H9 (cell line): ENCODE data around the gene PIGB. TPM values are rescaled to one million over a fixed set of nuclear protein-coding genes. Genes with fewer than 3 reads are reported as not detected.

Experiments
- DNase-seq: peaks from one replicate; pipeline ENCODE4 v3.0.0-alpha.2; 2017
- H2AFZ ChIP-seq: one replicate; pipeline ENCODE4 v1.6.1; 2013; ENCODE audit warnings: mild to moderate bottlenecking, low read length, control low read depth, moderate library complexity
- H2AK5ac ChIP-seq: 2 replicates; pipeline ENCODE4 v1.6.1; 2013; ENCODE audit warnings: low read length, control low read depth, mixed read lengths; ENCODE audit not compliant: insufficient read length
- H2BK120ac ChIP-seq: one replicate; pipeline ENCODE4 v1.6.1; 2013; ENCODE audit warnings: low read depth, mild to moderate bottlenecking, low read length, control low read depth, inconsistent platforms; ENCODE audit not compliant: poor library complexity, severe bottlenecking
- H2BK12ac ChIP-seq: 2 replicates; pipeline ENCODE4 v1.6.1; 2013; ENCODE audit warnings: low read length, control low read depth, mixed read lengths, low read depth; ENCODE audit not compliant: insufficient read length
- H2BK15ac ChIP-seq: 2 replicates; pipeline ENCODE4 v1.6.1; 2013; ENCODE audit warnings: low read depth, low read length, control low read depth
- H2BK20ac ChIP-seq: one replicate; pipeline ENCODE4 v1.6.1; 2013; ENCODE audit warnings: low read depth, mild to moderate bottlenecking, low read length, control low read depth, inconsistent platforms; ENCODE audit not compliant: poor library complexity, severe bottlenecking
- H2BK5ac ChIP-seq: 2 replicates; pipeline ENCODE4 v1.6.1; 2013; ENCODE audit warnings: low read length, control low read depth, mixed read lengths; ENCODE audit not compliant: insufficient read length
- H3K14ac ChIP-seq: 2 replicates; pipeline ENCODE4 v1.6.1; 2013; ENCODE audit warnings: low read length, control low read depth; ENCODE audit not compliant: insufficient read depth
- H3K18ac ChIP-seq: 2 replicates; pipeline ENCODE4 v1.6.1; 2013; ENCODE audit warnings: low read depth, mild to moderate bottlenecking, mixed read lengths, low read length, control low read depth; ENCODE audit not compliant: insufficient read length
- H3K23ac ChIP-seq: 2 replicates; pipeline ENCODE4 v1.6.1; 2013; ENCODE audit warnings: low read length, control low read depth, mixed read lengths, low read depth; ENCODE audit not compliant: insufficient read length
- H3K23me2 ChIP-seq: 2 replicates; pipeline ENCODE4 v1.6.1; 2013; ENCODE audit warnings: low read depth, mild to moderate bottlenecking, mixed read lengths, low read length, control low read depth; ENCODE audit not compliant: insufficient read length, poor library complexity, severe bottlenecking
- H3K27ac ChIP-seq: 2 replicates; pipeline ENCODE4 v1.5.1; 2013; ENCODE audit warnings: low read length, control low read depth, mixed read lengths, low read depth; ENCODE audit not compliant: insufficient read length
- H3K27me3 ChIP-seq: 2 replicates; pipeline ENCODE4 v1.6.1; 2013; ENCODE audit warnings: low read length, control low read depth, inconsistent platforms; ENCODE audit not compliant: insufficient read depth
- H3K4ac ChIP-seq: 2 replicates; pipeline ENCODE4 v1.6.1; 2013; ENCODE audit warnings: low read depth, mild to moderate bottlenecking, control low read depth, inconsistent platforms, low read length, moderate library complexity
- H3K4me1 ChIP-seq: 2 replicates; pipeline ENCODE4 v1.6.1; 2013; ENCODE audit warnings: low read length, control low read depth, inconsistent platforms; ENCODE audit not compliant: insufficient read depth
- H3K4me2 ChIP-seq: 2 replicates; pipeline ENCODE4 v1.6.1; 2013; ENCODE audit warnings: low read length, control low read depth, mixed read lengths; ENCODE audit not compliant: insufficient read length, insufficient read depth
- H3K56ac ChIP-seq: 2 replicates; pipeline ENCODE4 v1.6.1; 2013; ENCODE audit warnings: low read depth, mild to moderate bottlenecking, mixed read lengths, low read length, control low read depth; ENCODE audit not compliant: insufficient read length
- H3K79me1 ChIP-seq: 2 replicates; pipeline ENCODE4 v1.6.1; 2013; ENCODE audit warnings: low read depth, mild to moderate bottlenecking, moderate library complexity, low read length, control low read depth, inconsistent platforms; ENCODE audit not compliant: insufficient read depth, poor library complexity, severe bottlenecking
- H3K79me2 ChIP-seq: 2 replicates; pipeline ENCODE4 v1.6.1; 2013; ENCODE audit warnings: low read length, control low read depth, inconsistent platforms; ENCODE audit not compliant: insufficient read depth
- H3K9ac ChIP-seq: 2 replicates; pipeline ENCODE4 v1.6.1; 2013; ENCODE audit warnings: low read length, control low read depth, mixed read lengths; ENCODE audit not compliant: insufficient read length; ENCODE audit errors: extremely low read depth
- H3K9me3 ChIP-seq: one replicate; pipeline ENCODE4 v1.6.1; 2013; ENCODE audit warnings: low read depth, low read length, inconsistent platforms; ENCODE audit not compliant: control insufficient read depth
- H3T11ph ChIP-seq: one replicate; pipeline ENCODE4 v1.6.1; 2013; ENCODE audit warnings: mild to moderate bottlenecking, low read length, control low read depth, inconsistent platforms
- H4K20me1 ChIP-seq: one replicate; pipeline ENCODE4 v1.6.1; 2013; ENCODE audit not compliant: control insufficient read depth, insufficient read length, insufficient read depth
- H4K5ac ChIP-seq: 2 replicates; pipeline ENCODE4 v1.6.1; 2013; ENCODE audit warnings: low read depth, mild to moderate bottlenecking, mixed read lengths, low read length, control low read depth; ENCODE audit not compliant: insufficient read length
- H4K8ac ChIP-seq: replicated peaks from 2 replicates; pipeline ENCODE4 v1.6.1; 2013; ENCODE audit warnings: low read length, control low read depth, mixed read lengths, low read depth; ENCODE audit not compliant: insufficient read length
- H4K91ac ChIP-seq: 2 replicates; pipeline ENCODE4 v1.6.1; 2013; ENCODE audit warnings: low read depth, mild to moderate bottlenecking, moderate library complexity, mixed read lengths, low read length, control low read depth; ENCODE audit not compliant: insufficient read length
- H3K27ac Mint-ChIP-seq, 3 experiments: 2 replicates in 2 of 3; 3 replicates in 1 of 3; pipeline ENCODE4 v1.8.0; 2020 to 2021; ENCODE audit warnings: mixed read lengths in 3 of 3, mild to moderate bottlenecking in 1 of 3, moderate library complexity in 1 of 3
- H3K27me3 Mint-ChIP-seq: 2 replicates; pipeline ENCODE4 v1.8.0; 2021; ENCODE audit warnings: low read depth, mild to moderate bottlenecking, moderate library complexity, mixed read lengths
- H3K36me3 Mint-ChIP-seq, 3 experiments: 2 replicates in 2 of 3; 3 replicates in 1 of 3; pipeline ENCODE4 v1.8.0; 2020 to 2021; ENCODE audit warnings: low read depth in 3 of 3, mixed read lengths in 3 of 3; ENCODE audit not compliant: insufficient read depth in 1 of 3
- H3K4me1 Mint-ChIP-seq, 2 experiments: 2 replicates each; pipeline ENCODE4 v1.8.0; 2020; ENCODE audit warnings: mixed read lengths in 2 of 2
- H3K4me3 Mint-ChIP-seq, 2 experiments: 2 replicates in 1 of 2; 3 replicates in 1 of 2; pipeline ENCODE4 v1.8.0; 2020 to 2021; ENCODE audit warnings: mild to moderate bottlenecking in 2 of 2, mixed read lengths in 2 of 2, moderate library complexity in 1 of 2
- H3K9me3 Mint-ChIP-seq, 2 experiments: 2 replicates in 1 of 2; 3 replicates in 1 of 2; pipeline ENCODE4 v1.8.0; 2020; ENCODE audit warnings: mild to moderate bottlenecking in 2 of 2, mixed read lengths in 2 of 2, moderate library complexity in 1 of 2
- WGBS: extraction: QIAGEN DNeasy Blood & Tissue Kit; methylation state at CpG from one replicate; pipeline ENCODE4 v1.1.7; 2013; ENCODE audit warnings: missing lambda C conversion rate, low lambda C conversion rate, mixed read lengths; ENCODE audit not compliant: insufficient read length; ENCODE audit errors: extremely low coverage; 5-methylcytosine and 5-hydroxymethylcytosine counted together
- total RNA-seq: library from RNA; stranded (reverse); gene quantifications from 2 replicates; pipeline ENCODE4 v1.2.1, GENCODE V29; 2021
- TF ChIP-seq, protein P1 (sequence below): fragments of 200-600 bp; sonication (generic); conservative IDR thresholded peaks from 3 replicates; pipeline ENCODE4 v1.8.0; 2021; ENCODE audit warnings: antibody characterized with exemption, mild to moderate bottlenecking

PIGB gene
- total RNA-seq, 1 experiment from 2014 or later = 6.7 TPM

DNA sequence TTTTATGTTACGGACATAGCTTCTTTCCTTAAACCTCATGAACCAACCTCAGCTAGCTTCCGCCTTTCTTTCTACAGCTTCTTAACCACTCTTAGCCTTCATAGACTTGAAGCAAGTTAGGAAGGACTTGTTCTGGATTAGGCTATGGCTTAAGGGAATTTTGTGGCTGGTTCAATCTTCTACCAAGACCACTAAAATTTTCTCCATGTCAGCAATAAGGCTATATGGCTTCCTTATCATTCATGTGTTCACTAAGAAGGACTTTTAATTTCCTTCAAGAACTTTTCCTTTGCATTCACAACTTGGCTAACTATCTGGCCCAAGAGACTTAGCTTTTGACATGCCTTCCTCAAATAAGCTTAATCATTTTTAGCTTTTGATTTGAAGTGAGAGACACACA lies 64.7 kb downstream of the PIGB start:
- Histone ChIP-seq H3K9ac (no peak overlapping the region), H3K56ac (no peak overlapping the region), H3K4me2 (no peak overlapping the region), H4K8ac (no peak overlapping the region), H2BK20ac (no peak overlapping the region), H3T11ph (no peak overlapping the region), H3K23me2 (no peaks in the 10 kb centered on the region), H3K9me3 (no peaks in the 10 kb centered on the region), H3K27me3 (no peaks in the 10 kb centered on the region), H4K20me1 (no peaks in the 10 kb centered on the region), H3K79me1 (no peaks in the 10 kb centered on the region), H3K18ac (no peak overlapping the region), H2BK15ac (no peak overlapping the region), H4K5ac (no peak overlapping the region), H3K4me1 (no peaks in the 10 kb centered on the region), H3K14ac (no peak overlapping the region), H3K4ac (no peak overlapping the region), H2AK5ac (no peak overlapping the region), H3K27ac (no peak overlapping the region), H2AFZ (no peak overlapping the region), H2BK5ac (no peak overlapping the region), H2BK12ac (no peak overlapping the region), H3K23ac (no peak overlapping the region), H4K91ac (no peak overlapping the region), H3K79me2 (no peaks in the 10 kb centered on the region), H2BK120ac (no peak overlapping the region)
- TF ChIP-seq, protein P1, sequence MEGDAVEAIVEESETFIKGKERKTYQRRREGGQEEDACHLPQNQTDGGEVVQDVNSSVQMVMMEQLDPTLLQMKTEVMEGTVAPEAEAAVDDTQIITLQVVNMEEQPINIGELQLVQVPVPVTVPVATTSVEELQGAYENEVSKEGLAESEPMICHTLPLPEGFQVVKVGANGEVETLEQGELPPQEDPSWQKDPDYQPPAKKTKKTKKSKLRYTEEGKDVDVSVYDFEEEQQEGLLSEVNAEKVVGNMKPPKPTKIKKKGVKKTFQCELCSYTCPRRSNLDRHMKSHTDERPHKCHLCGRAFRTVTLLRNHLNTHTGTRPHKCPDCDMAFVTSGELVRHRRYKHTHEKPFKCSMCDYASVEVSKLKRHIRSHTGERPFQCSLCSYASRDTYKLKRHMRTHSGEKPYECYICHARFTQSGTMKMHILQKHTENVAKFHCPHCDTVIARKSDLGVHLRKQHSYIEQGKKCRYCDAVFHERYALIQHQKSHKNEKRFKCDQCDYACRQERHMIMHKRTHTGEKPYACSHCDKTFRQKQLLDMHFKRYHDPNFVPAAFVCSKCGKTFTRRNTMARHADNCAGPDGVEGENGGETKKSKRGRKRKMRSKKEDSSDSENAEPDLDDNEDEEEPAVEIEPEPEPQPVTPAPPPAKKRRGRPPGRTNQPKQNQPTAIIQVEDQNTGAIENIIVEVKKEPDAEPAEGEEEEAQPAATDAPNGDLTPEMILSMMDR = no peak
- no peaks in the 10 kb centered on the region for H3K27me3 Mint-ChIP-seq
- no CpG with 5 or more reads among the region's 2 CpGs for WGBS
- no peak overlapping the region for H3K27ac Mint-ChIP-seq
- H3K4me1 Mint-ChIP-seq = no peaks in the 10 kb centered on the region
- peaks cover 0 to 2% of the 10 kb centered on the region in 2 experiments; a peak in 1 of 5 replicates for H3K9me3 Mint-ChIP-seq
- H3K36me3 Mint-ChIP-seq = no peaks in the 10 kb centered on the region; a peak in 3 of 7 replicates
- DNase-seq = no peak
- H3K4me3 Mint-ChIP-seq = no peak overlapping the region
